GM19468 (cell line): ENCODE measurements around the gene ENAM.
"Not testable (repeated sequence)": the region's sequence is repeated elsewhere in the genome, so short reads cannot be mapped to it uniquely, and the experiment has no call there.

ENCODE experiments used
- ATAC-seq: cut with Tn5 transposase; IDR thresholded peaks from one replicate; pipeline ENCODE4 v1.9.1; 2021; ENCODE audit warnings: mild to moderate bottlenecking, moderate library complexity, moderate number of reproducible peaks; ENCODE audit not compliant: unreplicated experiment; ENCODE audit errors: extremely low read depth

The ENAM gene

DNA sequence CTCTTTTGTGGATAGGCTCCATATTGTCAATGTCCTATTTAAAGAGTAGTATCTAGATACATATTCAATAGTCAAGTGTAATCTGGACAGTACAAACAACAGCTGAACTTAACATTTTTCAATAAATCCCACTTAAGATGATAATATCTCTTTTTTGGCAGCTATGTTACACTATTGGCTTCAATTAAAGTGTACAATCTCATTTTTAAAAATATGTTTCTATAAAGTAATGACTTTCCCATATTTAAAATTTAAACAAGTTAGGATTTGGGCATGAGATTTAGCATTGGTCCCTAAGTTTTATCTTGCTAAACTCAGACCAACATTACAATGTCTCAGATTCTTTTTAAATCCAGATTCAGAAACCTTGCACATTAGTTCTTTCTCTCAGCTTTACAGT, 45.6 kb downstream of the ENAM start:
- ATAC-seq: no peak

DNA sequence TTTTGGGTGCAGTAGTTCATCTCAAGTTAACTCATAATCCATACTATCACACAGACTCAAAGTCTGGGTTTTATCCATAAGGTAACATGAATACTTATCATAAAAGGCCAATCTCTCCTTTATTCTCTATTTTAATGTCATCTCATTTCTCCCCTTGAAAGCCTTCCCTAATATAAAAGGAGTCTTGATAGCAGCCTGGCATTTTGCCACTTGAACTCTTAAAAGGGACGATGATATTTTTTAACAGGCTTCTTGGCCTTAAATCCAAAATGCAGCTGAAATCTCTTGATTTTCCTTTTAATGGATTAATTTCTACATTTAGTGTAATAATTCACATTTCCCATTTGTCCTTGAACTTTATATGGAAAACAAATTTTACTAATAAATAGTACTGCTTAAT, 46.2 kb downstream of the ENAM start:
- ATAC-seq: no peak

DNA sequence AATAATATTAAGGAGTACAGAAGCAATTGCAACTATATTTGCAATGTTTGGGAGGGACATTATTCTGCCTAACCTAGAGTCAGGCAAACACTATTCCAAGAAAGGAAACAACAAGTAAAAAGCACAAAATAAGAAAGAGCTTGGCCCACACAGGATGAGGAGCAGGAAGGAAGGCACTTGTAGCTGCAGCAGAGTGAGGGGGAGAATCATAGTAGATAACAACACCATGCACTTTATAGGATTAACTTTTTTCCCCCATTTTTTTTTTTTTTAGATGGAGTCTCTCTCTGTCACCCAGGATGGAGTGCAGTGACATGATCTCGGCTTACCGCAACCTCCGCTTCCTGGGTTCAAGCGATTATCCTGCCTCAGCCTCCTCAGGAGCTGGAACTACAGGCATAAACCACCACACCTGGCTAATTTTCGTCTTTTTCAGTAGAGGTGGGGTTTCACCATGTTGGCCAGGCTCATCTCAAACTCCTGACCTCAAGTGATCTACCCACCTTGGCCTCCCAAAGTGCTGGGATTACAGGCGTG, 48.1 kb downstream of the ENAM start:
- no peak for ATAC-seq

DNA sequence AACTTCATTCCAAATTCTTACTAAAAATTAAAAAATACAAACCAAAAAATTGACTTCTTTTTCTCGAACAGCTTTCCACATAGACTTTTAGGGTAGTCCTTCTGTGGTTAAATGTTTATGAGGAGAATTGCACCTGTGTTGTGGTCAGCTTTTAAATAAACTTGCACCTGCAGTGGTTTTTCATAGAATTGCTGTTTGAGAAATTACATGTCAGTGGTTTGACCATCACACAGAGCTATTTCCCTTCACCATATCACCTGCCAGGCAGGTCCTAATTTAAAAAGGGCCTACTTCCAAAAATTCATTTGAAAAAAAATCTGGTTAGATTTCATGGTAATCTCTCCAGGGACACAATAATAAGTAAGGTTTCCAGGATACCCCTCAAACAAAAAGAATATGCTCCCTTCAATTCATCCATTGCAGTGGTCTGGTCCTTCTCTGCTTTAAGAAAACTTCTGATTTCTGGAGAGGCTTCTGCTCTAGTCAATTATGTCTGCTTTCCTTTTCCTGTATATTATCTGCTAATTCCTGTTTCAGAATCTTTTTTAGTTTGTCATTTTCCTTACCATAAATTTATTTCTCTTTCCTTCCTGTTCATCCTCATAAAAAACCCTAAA, 49.9 kb downstream of the ENAM start:
- peak; percentile 62 for ATAC-seq

DNA sequence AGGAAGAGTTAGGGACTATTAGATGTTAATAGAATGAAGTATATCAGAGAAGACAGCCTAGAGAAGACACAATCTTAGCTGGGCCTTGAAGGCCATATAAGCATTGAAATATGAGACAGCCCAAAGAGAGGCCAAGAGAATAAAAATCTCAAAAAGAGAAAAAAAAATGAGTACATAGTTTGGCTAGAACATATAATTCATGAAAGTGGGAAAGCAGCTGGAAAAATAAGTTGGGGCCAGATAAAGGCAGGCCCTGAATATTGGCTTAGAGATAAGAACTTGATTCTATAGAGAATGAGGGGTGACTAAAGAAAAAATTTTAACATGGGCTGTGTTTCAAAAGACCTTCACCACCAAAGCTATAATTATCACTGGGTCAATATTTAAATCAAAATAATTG, 52.4 kb downstream of the ENAM start:
- no peak for ATAC-seq

DNA sequence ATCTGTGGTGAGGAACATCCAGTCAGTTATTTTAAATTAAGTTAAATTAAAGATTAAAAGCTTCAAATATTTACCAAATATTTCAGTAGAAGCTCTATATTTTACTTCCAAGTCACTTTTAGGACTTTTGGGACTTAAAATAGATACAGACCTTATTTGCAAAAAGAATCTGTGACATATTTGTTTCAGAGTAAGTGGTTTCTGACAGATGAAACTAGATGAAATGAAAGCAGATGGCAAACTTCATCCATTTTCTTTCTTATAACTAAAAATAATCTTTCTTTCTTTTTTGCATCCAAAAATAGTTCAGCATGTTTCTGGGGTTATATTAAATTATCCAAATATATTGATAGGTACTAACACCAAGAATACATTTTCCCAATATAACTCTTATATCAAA, 53.2 kb downstream of the ENAM start:
- ATAC-seq: no peak

- ATAC-seq: not testable (repeated sequence)
Measured at GRCh38 chr4:70682142-70682541, 53.6 kb downstream of the ENAM start.

DNA sequence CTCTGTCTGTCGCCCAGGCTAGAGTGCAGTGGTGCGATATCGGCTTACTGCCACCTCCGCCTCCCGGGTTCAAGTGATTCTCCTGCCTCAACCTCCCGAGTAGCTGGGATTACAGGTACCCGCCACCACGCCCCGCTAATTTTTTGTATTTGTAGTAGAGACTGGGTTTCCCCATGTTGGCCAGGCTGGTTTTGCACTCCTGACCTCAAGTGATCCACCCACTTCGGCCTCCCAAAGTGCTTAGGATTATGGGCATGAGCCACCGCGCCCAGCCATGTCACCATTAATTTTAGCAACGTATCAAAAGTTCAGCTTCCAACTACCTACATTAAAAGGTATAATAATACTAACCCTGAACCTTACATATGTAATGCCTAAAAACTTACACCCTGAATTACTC, 58.8 kb downstream of the ENAM start:
- ATAC-seq: no peak

- ATAC-seq: peak; percentile 95
Measured at GRCh38 chr4:70687821-70688794, 59.6 kb downstream of the ENAM start, which contains the start of gene UTP3. Gene UTP3 (plus strand): TSS chr4:70688532. CDS start chr4:70688678, 146 bp downstream.

DNA sequence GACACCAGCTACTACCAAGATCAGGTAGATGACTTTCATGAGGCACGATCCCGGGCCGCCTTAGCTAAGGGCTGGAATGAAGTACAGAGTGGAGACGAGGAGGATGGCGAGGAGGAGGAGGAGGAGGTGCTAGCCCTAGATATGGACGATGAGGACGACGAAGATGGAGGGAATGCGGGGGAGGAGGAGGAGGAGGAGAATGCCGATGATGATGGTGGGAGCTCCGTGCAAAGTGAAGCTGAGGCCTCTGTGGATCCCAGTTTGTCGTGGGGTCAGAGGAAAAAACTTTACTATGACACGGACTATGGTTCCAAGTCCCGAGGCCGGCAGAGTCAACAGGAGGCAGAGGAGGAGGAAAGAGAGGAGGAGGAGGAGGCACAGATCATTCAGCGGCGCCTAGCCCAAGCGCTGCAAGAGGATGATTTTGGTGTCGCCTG, 60.3 kb downstream of the ENAM start:
- ATAC-seq: no peak

DNA sequence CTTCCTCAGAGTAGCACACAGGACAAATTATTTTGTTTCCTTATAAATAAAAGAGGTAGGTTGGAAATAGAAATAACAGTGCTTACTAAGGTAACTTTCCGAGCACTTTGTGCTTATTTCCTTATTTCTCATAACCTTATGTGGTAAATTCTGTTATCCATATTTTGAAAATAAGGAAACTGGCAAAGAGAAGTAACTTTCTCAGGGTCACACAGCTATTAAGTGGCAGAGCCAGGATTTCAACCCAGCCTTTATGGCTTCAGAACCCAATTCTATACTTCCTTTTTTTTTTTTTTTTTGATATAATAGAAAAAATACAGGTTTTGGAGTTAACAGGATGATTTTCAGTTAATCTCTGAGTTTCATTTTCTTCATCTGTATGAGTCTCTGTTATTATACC, 63.1 kb downstream of the ENAM start:
- no peak for ATAC-seq

DNA sequence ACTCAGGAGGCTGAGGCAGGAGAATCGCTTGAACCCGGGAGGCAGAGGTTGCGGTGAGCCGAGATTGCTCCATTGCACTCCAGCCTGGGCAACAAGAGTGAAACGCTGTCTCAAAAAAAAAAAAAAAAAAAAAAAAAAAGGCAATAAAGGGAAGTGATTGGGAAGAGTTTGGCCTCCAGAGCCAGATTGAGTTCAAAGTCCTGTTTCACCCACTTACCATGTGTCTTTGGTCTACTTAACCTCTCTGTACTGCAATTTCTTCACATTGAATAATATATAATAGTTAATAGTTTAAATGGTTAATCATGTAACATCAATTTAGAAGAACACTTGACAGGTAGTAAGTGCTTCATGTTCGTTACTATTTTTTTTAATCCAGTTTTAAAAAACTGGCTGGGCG, 66.1 kb downstream of the ENAM start:
- not testable (repeated sequence) for ATAC-seq
